DOHH2 (cell line): ENCODE results near the gene CDC5L.

Experiments
- H3F3A ChIP-seq: fragments of 200-600 bp; sonication (generic), shearing (Covaris generic); 2 replicates; pipeline ENCODE4 v1.6.0; 2016; ENCODE audit warnings: antibody characterized with exemption, mild to moderate bottlenecking; ENCODE audit not compliant: control insufficient read depth, insufficient read depth
- H3K27ac ChIP-seq: fragments of 200-600 bp; sonication (generic); 2 replicates; pipeline ENCODE4 v1.5.1; 2014; ENCODE audit warnings: low read depth, mild to moderate bottlenecking, low read length, moderate library complexity
- H3K27me3 ChIP-seq: fragments of 200-600 bp; sonication (generic); 2 replicates; pipeline ENCODE4 v1.6.1; 2014; ENCODE audit warnings: mild to moderate bottlenecking, low read length, mixed read lengths; ENCODE audit not compliant: control insufficient read depth
- H3K36me3 ChIP-seq: fragments of 200-600 bp; sonication (generic); 2 replicates; pipeline ENCODE4 v1.6.1; 2014; ENCODE audit warnings: mild to moderate bottlenecking, low read length, moderate library complexity, mixed read lengths; ENCODE audit not compliant: control insufficient read depth
- H3K4me1 ChIP-seq: fragments of 200-600 bp; sonication (generic); 2 replicates; pipeline ENCODE4 v1.6.1; 2014; ENCODE audit warnings: mild to moderate bottlenecking, low read length, mixed read lengths; ENCODE audit not compliant: control insufficient read depth
- H3K4me2 ChIP-seq: fragments of 200-600 bp; sonication (generic); 2 replicates; pipeline ENCODE4 v1.6.0; 2014; ENCODE audit warnings: mild to moderate bottlenecking, low read length, moderate library complexity
- H3K4me3 ChIP-seq: fragments of 200-600 bp; sonication (generic); 2 replicates; pipeline ENCODE4 v1.5.1; 2014; ENCODE audit warnings: mild to moderate bottlenecking, low read length, mixed read lengths
- H3K79me2 ChIP-seq: fragments of 200-600 bp; sonication (generic); 2 replicates; pipeline ENCODE4 v1.6.1; 2014; ENCODE audit warnings: mild to moderate bottlenecking, low read length, mixed read lengths; ENCODE audit not compliant: control insufficient read depth
- H3K9me2 ChIP-seq: fragments of 200-600 bp; sonication (generic); replicated peaks from 2 replicates; pipeline ENCODE4 v1.6.1; 2014; ENCODE audit warnings: mild to moderate bottlenecking, low read length, mixed read lengths; ENCODE audit not compliant: control insufficient read depth
- H3K9me3 ChIP-seq: fragments of 200-600 bp; sonication (generic); 2 replicates; pipeline ENCODE4 v1.6.1; 2014; ENCODE audit warnings: antibody characterized with exemption, low read length, mixed read lengths; ENCODE audit not compliant: control insufficient read depth, insufficient read depth
- H4K20me1 ChIP-seq: fragments of 200-600 bp; sonication (generic); 2 replicates; pipeline ENCODE4 v1.6.0; 2014; ENCODE audit warnings: low read depth, mild to moderate bottlenecking, antibody characterized with exemption, low read length, moderate library complexity; ENCODE audit not compliant: control insufficient read depth, insufficient read depth
- EZH2phosphoT487 ChIP-seq: fragments of 200-600 bp; sonication (generic); IDR thresholded peaks from 2 replicates; pipeline ENCODE4 v1.6.1; 2017; ENCODE audit warnings: borderline replicate concordance, mild to moderate bottlenecking, antibody characterized with exemption, low read length, moderate library complexity, mixed read lengths
- TF ChIP-seq, protein P1 (sequence below): fragments of 200-600 bp; sonication (generic); IDR thresholded peaks from one replicate; pipeline ENCODE4 v1.5.1; 2014; ENCODE audit warnings: antibody characterized with exemption, mild to moderate bottlenecking, low read depth, low read length; ENCODE audit not compliant: poor library complexity, severe bottlenecking

The CDC5L gene

DNA sequence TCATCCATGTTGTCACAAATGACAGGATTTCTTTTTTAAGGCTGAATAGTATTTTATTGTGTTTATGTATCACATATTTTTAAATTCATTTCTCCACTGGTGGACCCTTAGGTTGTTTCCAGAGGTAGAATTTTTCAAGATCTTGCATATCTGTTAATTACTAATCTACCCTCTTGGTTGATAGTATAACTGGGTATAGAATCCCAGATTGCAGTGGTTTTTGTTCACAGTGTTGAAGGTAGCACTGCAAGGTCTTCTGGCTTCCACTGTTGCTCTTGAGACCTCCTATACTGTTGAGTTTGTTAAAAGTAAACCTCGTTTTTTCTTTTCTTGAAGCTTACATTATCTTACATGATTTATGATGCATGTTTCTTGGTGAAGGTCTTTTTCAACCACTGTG, 22.9 kb downstream of the CDC5L start:
- no peak overlapping the region for H3K27ac ChIP-seq
- no peaks in the 10 kb centered on the region for H3K9me2 ChIP-seq
- no peaks in the 10 kb centered on the region for H4K20me1 ChIP-seq
- 0 out of 2 replicates have a peak, but pooled peaks cover 3% of the 10 kb centered on the region for H3K9me3 ChIP-seq
- H3K4me2 ChIP-seq = no peak overlapping the region
- peaks cover 55% of the 10 kb centered on the region for H3K79me2 ChIP-seq
- no peaks in the 10 kb centered on the region for H3K27me3 ChIP-seq
- peaks cover 93% of the 10 kb centered on the region for H3K36me3 ChIP-seq
- TF ChIP-seq EZH2phosphoT487 = no peak
- TF ChIP-seq, protein P1, sequence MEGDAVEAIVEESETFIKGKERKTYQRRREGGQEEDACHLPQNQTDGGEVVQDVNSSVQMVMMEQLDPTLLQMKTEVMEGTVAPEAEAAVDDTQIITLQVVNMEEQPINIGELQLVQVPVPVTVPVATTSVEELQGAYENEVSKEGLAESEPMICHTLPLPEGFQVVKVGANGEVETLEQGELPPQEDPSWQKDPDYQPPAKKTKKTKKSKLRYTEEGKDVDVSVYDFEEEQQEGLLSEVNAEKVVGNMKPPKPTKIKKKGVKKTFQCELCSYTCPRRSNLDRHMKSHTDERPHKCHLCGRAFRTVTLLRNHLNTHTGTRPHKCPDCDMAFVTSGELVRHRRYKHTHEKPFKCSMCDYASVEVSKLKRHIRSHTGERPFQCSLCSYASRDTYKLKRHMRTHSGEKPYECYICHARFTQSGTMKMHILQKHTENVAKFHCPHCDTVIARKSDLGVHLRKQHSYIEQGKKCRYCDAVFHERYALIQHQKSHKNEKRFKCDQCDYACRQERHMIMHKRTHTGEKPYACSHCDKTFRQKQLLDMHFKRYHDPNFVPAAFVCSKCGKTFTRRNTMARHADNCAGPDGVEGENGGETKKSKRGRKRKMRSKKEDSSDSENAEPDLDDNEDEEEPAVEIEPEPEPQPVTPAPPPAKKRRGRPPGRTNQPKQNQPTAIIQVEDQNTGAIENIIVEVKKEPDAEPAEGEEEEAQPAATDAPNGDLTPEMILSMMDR = no peak
- H3F3A ChIP-seq = no peaks in the 10 kb centered on the region
- no peak overlapping the region for H3K4me3 ChIP-seq
- no peaks in the 10 kb centered on the region for H3K4me1 ChIP-seq

DNA sequence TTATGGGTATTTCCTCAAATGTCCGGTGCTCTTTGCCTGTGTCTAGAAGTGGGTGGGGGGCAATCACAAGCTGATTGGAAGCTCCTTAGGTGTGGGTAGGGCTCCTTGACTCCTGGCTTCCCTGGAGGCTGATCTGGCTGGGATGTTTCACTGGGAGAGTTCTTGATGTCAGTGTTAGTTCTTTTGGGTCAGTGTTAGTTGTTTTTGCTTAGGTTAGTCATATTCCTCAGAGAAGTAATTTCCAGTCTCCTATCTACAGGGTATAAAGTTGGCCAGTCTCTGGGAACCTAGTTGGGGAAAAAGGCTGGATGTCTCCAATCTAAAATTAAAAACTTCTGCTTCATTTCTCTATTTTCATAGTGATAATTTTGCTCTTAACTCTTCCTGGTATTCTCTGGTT, 23.6 kb downstream of the CDC5L start:
- Histone ChIP-seq H4K20me1 (no peaks in the 10 kb centered on the region), H3K4me1 (no peaks in the 10 kb centered on the region), H3K27me3 (no peaks in the 10 kb centered on the region), H3K9me2 (no peaks in the 10 kb centered on the region), H3K4me3 (no peak overlapping the region), H3F3A (no peaks in the 10 kb centered on the region), H3K9me3 (0 out of 2 replicates have a peak, but pooled peaks cover 3% of the 10 kb centered on the region), H3K4me2 (no peak overlapping the region), H3K27ac (no peak overlapping the region), H3K79me2 (peaks cover 63% of the 10 kb centered on the region), H3K36me3 (peaks cover 93% of the 10 kb centered on the region)
- TF ChIP-seq, protein P1 = no peak
- TF ChIP-seq EZH2phosphoT487 = no peak

DNA sequence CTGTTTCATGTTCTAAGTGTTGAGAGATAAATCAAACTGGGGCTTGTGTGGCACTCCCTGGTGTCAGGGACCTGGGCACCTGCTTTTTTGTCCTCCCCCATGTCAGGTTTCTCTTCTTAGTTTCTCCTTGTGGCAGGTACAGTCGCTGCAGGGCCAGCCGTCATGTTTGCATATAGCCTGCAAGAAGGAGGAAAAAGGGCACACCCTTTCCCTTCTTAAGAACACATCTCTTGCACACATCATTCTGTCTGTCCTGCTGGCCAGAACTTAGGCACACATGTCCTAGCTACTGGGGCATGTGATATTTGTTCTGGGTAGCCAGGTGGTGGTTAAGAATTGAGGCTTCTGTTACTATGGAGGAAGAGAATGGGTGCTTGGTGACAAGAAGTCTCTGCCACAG, 27.9 kb downstream of the CDC5L start:
- peaks cover 63% of the 10 kb centered on the region for H3K79me2 ChIP-seq
- no peaks in the 10 kb centered on the region for H3K9me3 ChIP-seq
- H3K9me2 ChIP-seq = no peaks in the 10 kb centered on the region
- no peak overlapping the region for H3K27ac ChIP-seq
- peaks cover 80% of the 10 kb centered on the region for H3K36me3 ChIP-seq
- no peak overlapping the region for H3K4me3 ChIP-seq
- TF ChIP-seq, protein P1 = no peak
- no peak for TF ChIP-seq EZH2phosphoT487
- no peaks in the 10 kb centered on the region for H3K27me3 ChIP-seq
- H3K4me1 ChIP-seq = no peaks in the 10 kb centered on the region
- H4K20me1 ChIP-seq = no peaks in the 10 kb centered on the region
- no peaks in the 10 kb centered on the region for H3F3A ChIP-seq
- H3K4me2 ChIP-seq = no peak overlapping the region
